Esophagus mucosa (tissue), 1 donor: ENCODE data around the gene CDCA4. TPM values are rescaled to one million over a fixed set of nuclear protein-coding genes. Genes with fewer than 3 reads are reported as not detected.
A peak's percentile ranks its signal among the peaks of the same experiment; 100 is the strongest.

Experiments
- ATAC-seq: fragments of 200-7000 bp; cut with Tn5 transposase; one replicate; pipeline ENCODE4 v1.9.1; 2020
- total RNA-seq: library from RNA; stranded (reverse); gene quantifications from one replicate; pipeline ENCODE4 v1.2.4, GENCODE V29; 2023
- donor health status: DM: yes; HTN: yes; CAD: no.

Gene CDCA4
- total RNA-seq, 1 donor from 2014 or later, result 21.8 TPM

GRCh38 chr14:105013150-105013785 lies 7.6 kb downstream of the CDCA4 start:
- no peak for ATAC-seq

- ATAC-seq, result no peak
Observed at GRCh38 chr14:105012171-105012985, 8.5 kb downstream of the CDCA4 start.

DNA sequence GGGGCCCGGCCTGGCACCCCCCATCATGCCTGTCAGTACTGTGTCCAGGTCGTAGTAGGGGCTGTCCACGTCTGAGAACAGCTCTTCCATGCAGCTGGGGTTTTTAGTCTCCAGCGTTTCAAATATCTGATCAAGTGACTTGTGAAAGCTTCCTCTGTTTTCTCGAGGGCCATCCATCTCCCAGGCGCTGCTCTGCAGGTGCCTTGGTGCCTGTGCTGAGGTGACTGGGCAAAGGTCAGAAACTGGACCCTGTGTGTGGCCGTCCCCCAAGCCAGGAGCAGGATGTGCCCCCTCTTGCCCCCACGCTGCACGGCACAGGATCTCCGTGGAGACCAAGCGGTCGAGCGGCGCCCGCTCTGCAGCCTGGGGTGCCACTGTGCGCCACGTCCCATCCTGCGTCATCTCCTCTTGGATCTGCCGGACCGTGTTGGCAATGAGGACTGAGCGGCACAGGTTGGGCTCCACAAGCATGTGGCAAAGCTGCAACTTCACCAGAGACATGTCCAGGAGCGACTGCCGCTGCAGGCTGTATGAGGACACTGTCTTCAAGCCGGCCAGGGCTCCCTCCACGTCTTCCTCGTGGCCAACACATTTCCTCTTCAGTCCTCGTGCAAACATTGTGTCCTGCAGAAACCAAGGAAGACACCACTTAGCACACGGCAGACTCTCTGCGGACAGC lies 9.4 kb downstream of the CDCA4 start:
- ATAC-seq, result no peak

GRCh38 chr14:105010891-105011291 lies 10.0 kb downstream of the CDCA4 start:
- ATAC-seq, result no peak

GRCh38 chr14:105010106-105010505 lies 10.8 kb downstream of the CDCA4 start:
- ATAC-seq, result no peak

- no peak for ATAC-seq
Observed at GRCh38 chr14:105007593-105008264, 13.2 kb downstream of the CDCA4 start.

DNA sequence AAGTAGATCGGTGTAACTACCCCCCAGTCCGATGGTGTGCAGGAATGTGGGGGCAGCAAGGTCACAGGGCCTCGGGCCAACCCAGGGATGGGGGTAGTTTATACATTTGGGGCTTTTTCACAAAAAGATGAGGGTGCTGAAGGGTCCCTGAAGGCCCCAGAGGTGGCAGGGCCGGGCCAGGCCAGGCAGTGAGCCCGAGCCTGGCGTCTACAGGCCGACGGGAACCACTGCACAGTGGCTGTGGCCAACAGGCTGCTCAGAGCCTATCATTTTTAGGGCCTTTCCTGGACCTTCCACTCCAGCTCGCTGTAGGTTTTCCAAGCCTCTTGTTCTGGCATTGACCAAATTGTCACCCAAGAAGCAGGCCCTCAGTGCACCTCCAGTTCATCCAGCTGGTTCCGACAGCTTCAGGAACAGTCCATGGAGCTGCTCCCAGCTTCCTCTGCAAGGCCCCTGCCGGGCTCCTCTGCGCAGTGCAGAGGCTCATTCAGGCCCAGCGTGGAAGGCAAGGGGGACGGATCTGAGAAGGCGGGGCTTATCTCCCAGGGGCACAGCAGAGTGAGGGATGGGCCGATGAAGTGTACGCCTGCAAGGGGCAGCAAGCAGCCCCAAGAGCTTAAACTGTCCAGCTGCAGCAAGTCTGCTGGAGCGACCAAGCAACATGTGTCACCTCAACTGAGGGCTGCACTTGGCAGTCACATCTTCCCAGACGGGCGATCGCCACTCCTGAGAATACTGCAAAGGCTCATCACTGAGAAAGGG lies 13.9 kb downstream of the CDCA4 start:
- no peak for ATAC-seq

DNA sequence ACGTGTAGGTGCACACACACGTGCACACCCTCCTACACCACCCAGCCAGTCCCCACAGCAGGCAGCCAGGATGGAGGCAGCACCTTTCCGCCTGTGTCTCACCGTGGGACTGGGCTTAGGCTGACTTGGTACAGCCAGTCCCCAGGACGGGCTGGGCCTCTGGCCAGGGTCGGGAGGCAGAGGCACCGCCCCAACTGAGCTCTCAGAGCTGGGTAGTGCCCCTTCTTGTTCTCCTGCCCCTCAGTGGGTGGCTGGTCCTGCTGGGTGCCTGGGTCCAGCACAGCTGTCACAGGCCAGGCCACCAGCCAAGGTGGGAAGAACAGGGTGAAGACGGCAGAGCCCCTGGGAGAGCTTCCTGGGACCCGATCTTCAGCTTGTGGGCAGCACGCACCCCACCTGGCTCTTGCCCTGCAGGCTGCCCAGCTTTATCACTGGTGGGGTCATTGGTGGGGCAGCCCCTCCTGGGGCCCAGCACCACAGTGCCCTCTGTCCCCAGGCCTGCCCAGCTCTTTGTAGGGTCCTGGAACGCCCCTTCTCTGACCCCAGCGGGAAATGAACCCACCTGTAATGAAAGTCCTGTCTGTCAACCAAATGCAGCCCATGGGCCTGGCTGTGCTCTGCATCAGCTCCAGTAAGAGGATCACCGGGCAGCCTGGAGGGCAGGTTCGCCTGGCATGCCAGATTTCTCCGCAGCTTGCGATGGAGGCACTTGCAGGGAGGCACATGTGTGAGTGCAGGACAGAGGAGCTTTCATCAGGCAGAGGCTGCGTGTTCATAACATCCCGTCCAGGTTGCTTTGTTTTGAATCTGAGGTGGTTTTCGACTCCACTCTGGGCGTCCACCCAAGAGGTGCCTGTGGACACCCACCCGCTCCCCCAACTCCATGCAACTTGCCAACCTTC lies 14.7 kb downstream of the CDCA4 start:
- ATAC-seq, result peak; percentile 35

GRCh38 chr14:105005329-105005928 lies 15.5 kb downstream of the CDCA4 start:
- peak; percentile 40 for ATAC-seq

GRCh38 chr14:104999361-104999760 lies 21.5 kb downstream of the CDCA4 start:
- no peak for ATAC-seq

DNA sequence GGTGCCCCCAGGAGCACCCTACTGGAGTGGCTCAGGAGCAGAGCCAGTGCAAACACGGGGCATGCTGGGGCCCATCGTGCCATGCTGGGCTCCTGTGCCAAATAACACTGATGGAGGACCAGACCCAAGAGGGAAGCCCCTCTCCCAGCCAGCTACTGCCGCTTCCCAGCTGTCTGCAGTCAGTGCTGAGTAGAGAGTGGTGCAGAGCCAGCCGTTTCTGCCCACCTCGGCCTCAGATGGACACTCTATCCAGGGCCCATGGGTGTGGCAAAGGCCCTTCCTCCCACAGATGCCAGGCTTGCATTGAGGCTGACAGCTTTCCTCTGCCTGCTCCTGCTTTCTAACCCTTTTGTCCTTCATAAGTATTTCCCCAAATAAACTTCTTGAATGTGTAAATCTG lies 22.1 kb downstream of the CDCA4 start:
- ATAC-seq, result peak; percentile 17

- ATAC-seq, result no peak
Observed at GRCh38 chr14:104996483-104996882, 24.4 kb downstream of the CDCA4 start.

GRCh38 chr14:104996032-104996431 lies 24.9 kb downstream of the CDCA4 start:
- no peak for ATAC-seq

DNA sequence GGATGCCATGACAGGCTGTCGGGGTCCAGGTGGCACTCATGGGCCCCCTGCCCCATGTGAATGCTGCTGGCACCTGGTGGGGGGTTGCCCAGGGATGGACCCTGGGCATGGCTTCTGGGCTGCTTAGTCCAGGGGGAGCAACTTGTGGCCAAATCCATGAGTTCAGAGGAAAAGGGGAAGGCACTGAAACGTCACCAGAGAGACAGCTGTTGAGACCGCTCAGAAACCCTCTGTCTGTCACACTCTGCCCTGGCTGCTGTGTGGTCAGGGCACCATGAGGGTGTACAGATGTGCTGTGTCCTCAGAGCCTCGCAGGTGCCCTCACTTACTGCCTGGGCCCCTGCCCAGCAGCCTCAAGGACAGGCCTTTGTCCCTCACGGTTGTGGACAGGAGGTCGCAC lies 25.9 kb downstream of the CDCA4 start:
- no peak for ATAC-seq

DNA sequence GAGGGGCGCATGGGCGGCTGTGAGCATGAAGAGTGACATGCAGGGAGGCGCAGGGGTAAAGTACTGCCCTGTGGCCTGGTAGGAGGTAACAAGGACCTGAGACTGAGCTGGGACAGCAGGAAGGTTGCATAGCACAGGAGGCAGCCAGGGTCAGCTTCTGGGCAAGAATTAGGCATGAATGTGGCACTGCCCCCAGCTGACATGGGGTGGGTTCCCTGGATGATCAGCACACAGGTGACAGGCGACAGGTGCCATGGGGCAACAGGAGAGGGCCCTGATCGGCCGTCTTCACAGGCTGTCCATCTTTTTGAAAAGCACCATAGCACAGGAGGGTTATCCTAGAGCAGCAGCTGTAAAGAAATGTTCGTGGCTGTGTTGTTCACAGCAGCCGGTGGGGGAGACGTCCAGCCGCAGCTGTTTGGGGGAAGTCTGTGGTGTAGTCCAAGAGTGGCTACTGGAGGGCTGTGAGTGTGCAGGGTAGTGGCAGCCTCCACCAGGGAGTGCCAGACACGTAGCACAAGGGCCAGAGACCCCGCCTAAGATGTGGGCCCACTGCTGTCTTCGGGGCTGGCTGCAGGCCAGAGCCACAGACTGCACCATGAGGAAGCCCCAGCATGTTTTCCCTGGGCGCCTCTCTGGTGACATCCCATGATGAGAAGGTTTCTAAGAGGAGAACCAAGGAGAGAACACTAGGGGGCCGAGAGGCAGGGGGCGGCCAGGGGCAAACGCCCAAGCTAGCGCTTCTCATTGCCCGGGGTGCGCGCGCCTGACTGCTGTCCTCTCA lies 26.9 kb downstream of the CDCA4 start:
- ATAC-seq, result no peak

DNA sequence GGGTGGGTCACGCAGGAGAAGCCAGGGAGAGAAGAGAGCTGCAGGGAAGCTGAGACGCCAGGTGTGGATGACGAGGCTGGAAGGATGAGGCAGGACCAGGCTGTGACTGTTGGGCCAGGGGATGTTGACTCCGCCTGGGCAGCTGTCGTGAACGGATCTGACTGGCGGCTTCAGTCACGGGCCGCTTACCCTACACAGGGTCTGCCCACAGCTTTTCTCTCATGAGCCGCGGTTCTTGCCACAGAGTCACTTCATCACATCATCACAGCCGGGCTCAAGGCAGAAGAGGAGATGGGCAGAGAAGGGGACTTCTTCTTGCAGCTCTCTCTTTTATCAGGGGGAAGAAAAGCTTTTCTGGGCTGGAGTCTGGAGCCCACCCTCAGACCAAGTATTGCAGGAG lies 27.6 kb downstream of the CDCA4 start:
- ATAC-seq, result no peak

- ATAC-seq, result no peak
Observed at GRCh38 chr14:104992501-104992900, 28.4 kb downstream of the CDCA4 start.

- ATAC-seq, result no peak
Observed at GRCh38 chr14:104991896-104992230, 29.0 kb downstream of the CDCA4 start.

GRCh38 chr14:104989951-104990303 lies 31.0 kb downstream of the CDCA4 start:
- ATAC-seq, result no peak
